AG04449 (cell line): ENCODE data around the gene CDKN2C.

ENCODE experiments used
- CTCF ChIA-PET: fragments of 350-600 bp; formaldehyde crosslinking; extraction: SDS; loops from one replicate; lab custom pipeline; 2021; ENCODE audit warnings: antibody characterized with exemption; lab: Yijun Ruan, JAX
- POLR2A ChIA-PET: fragments of 400-600, 350-600 bp; formaldehyde crosslinking; extraction: SDS; loops from one replicate; lab custom pipeline; 2020; ENCODE audit warnings: antibody characterized with exemption, inconsistent platforms; lab: Yijun Ruan, JAX
- DNase-seq: peaks from one replicate; pipeline ENCODE4 v3.0.0-alpha.2; 2010; ENCODE audit warnings: low read depth, low spot score
- H3K4me3 ChIP-seq: 2 replicates; pipeline ENCODE4 v1.5.1; 2011; ENCODE audit warnings: low read depth, mild to moderate bottlenecking, control low read depth, low read length
- TF ChIP-seq, protein P1 (sequence below): IDR thresholded peaks from one replicate; pipeline ENCODE4 v1.5.1; 2011; ENCODE audit warnings: mild to moderate bottlenecking, moderate library complexity, low read length, control low read depth, inconsistent platforms; ENCODE audit not compliant: insufficient read depth; ENCODE audit errors: missing control alignments

The CDKN2C gene

GRCh38 chr1:50972766-50973165 lies 2.7 kb downstream of the CDKN2C start:
- no peak overlapping the region for H3K4me3 ChIP-seq
- DNase-seq: no peak
- CTCF ChIA-PET: interaction anchor here (1.1 to 2.6 kb wide), 3 partner anchors 198 to 220 kb away, joined by 4 to 9 read pairs (median 5); no protein-coding TSS in a partner anchor
- POLR2A ChIA-PET: no interaction called here
- TF ChIP-seq, protein P1, sequence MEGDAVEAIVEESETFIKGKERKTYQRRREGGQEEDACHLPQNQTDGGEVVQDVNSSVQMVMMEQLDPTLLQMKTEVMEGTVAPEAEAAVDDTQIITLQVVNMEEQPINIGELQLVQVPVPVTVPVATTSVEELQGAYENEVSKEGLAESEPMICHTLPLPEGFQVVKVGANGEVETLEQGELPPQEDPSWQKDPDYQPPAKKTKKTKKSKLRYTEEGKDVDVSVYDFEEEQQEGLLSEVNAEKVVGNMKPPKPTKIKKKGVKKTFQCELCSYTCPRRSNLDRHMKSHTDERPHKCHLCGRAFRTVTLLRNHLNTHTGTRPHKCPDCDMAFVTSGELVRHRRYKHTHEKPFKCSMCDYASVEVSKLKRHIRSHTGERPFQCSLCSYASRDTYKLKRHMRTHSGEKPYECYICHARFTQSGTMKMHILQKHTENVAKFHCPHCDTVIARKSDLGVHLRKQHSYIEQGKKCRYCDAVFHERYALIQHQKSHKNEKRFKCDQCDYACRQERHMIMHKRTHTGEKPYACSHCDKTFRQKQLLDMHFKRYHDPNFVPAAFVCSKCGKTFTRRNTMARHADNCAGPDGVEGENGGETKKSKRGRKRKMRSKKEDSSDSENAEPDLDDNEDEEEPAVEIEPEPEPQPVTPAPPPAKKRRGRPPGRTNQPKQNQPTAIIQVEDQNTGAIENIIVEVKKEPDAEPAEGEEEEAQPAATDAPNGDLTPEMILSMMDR: no peak

DNA sequence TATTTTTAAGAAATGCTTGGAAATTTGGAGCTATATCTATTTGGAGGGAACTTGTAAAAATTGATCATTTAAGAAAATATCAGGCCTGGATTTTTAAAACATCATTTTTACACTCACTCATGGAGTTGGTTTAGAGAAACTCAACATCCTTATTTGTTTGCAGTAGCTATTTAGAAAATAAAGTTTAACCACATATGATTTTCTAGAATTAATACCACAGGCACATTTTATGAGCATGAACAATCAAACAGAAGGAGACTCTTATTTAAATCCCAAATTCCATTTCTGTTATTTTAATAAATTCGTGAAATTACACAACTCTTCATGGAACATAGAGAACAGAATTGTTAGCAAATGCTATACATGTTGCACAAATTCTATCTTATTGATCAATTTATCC lies 3.2 kb downstream of the CDKN2C start:
- POLR2A ChIA-PET: no interaction called here
- no peak for DNase-seq
- H3K4me3 ChIP-seq: no peak overlapping the region
- CTCF ChIA-PET: interaction anchor here (1.1 to 2.6 kb wide), 3 partner anchors 199 to 219 kb away, joined by 4 to 9 read pairs (median 5); no protein-coding TSS in a partner anchor
- TF ChIP-seq, protein P1: no peak

DNA sequence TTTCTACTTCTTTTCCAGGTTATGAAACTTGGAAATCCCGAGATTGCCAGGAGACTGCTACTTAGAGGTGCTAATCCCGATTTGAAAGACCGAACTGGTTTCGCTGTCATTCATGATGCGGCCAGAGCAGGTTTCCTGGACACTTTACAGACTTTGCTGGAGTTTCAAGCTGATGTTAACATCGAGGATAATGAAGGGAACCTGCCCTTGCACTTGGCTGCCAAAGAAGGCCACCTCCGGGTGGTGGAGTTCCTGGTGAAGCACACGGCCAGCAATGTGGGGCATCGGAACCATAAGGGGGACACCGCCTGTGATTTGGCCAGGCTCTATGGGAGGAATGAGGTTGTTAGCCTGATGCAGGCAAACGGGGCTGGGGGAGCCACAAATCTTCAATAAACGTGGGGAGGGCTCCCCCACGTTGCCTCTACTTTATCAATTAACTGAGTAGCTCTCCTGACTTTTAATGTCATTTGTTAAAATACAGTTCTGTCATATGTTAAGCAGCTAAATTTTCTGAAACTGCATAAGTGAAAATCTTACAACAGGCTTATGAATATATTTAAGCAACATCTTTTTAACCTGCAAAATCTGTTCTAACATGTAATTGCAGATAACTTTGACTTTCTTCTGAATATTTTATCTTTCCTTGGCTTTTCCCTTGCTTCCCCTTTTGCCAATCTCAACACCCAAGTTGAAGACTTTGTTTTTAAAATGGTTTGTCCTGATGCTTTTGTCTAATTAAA lies 4.0 kb downstream of the CDKN2C start:
- no peak overlapping the region for H3K4me3 ChIP-seq
- no peak for DNase-seq
- POLR2A ChIA-PET: no interaction called here

GRCh38 chr1:50974618-50974935 lies 4.5 kb downstream of the CDKN2C start:
- POLR2A ChIA-PET: no interaction called here
- CTCF ChIA-PET: interaction anchor here (2.6 kb wide), 1 partner anchor 218 kb away, joined by 9 read pairs; no protein-coding TSS in a partner anchor
- no peak overlapping the region for H3K4me3 ChIP-seq
- DNase-seq: no peak
- TF ChIP-seq, protein P1: no peak

More for the DNA sequence above, 4.0 kb downstream of the CDKN2C start:
- CTCF ChIA-PET: interaction anchor here (1.8 to 2.6 kb wide), 2 partner anchors 199 to 219 kb away, joined by 5 to 9 read pairs; no protein-coding TSS in a partner anchor
- TF ChIP-seq, protein P1: no peak

GRCh38 chr1:50975436-50975835 lies 5.4 kb downstream of the CDKN2C start:
- no peak for DNase-seq
- no peak overlapping the region for H3K4me3 ChIP-seq
- TF ChIP-seq, protein P1: no peak
- POLR2A ChIA-PET: no interaction called here
- CTCF ChIA-PET: no interaction called here

DNA sequence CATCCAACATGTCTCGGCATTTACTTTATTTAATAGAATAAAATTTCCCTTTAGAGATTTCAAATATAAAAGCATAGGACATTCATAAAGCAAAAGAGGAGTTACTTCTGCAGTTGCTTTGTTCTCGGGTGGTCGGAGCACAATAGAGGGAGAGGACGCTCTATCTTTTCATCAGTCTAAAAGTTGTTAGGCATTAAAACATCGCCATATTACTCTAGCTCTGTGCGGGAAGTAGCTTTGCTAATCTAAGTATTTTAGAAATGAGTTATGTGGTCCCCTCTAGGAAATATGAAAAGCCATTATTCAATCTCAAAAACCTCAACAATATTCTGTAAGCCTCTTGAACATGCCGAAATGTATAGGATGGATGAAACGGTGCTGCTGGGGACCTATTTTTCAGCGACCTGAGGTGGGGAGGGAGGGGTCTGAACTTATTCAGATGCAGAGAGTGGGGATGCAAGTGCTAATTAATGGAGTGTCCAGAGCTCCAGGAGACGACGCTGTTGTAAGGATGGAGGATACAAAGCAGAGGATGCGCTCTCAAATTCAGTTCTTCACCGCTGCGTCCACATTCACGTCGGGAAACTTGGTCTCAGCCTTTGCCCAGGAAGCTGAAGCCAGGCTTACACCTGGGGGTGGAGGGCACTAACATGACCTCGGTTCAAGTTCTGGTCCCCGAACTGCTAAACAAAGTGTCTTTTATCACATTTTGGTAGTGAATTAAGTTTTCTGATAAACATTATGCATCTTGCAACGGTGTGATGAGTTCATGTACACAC lies 6.3 kb downstream of the CDKN2C start:
- ChIA-PET CTCF (interaction anchor here (1.9 to 2.4 kb wide), 2 partner anchors 8 to 16 kb away, joined by 8 to 10 read pairs; partner anchors contain the start of gene FAF1), POLR2A (no interaction called here)
- DNase-seq: no peak
- H3K4me3 ChIP-seq: peak overlapping the region; percentile 75
- TF ChIP-seq, protein P1: no peak
